DOHH2 (cell line): ENCODE measurements around the gene OR13C4.

ENCODE experiments used
- H3F3A ChIP-seq: fragments of 200-600 bp; sonication (generic), shearing (Covaris generic); 2 replicates; pipeline ENCODE4 v1.6.0; 2016; ENCODE audit warnings: antibody characterized with exemption, mild to moderate bottlenecking; ENCODE audit not compliant: control insufficient read depth, insufficient read depth
- H3K27ac ChIP-seq: fragments of 200-600 bp; sonication (generic); 2 replicates; pipeline ENCODE4 v1.5.1; 2014; ENCODE audit warnings: low read depth, mild to moderate bottlenecking, low read length, moderate library complexity
- H3K27me3 ChIP-seq: fragments of 200-600 bp; sonication (generic); 2 replicates; pipeline ENCODE4 v1.6.1; 2014; ENCODE audit warnings: mild to moderate bottlenecking, low read length, mixed read lengths; ENCODE audit not compliant: control insufficient read depth
- H3K36me3 ChIP-seq: fragments of 200-600 bp; sonication (generic); 2 replicates; pipeline ENCODE4 v1.6.1; 2014; ENCODE audit warnings: mild to moderate bottlenecking, low read length, moderate library complexity, mixed read lengths; ENCODE audit not compliant: control insufficient read depth
- H3K4me1 ChIP-seq: fragments of 200-600 bp; sonication (generic); 2 replicates; pipeline ENCODE4 v1.6.1; 2014; ENCODE audit warnings: mild to moderate bottlenecking, low read length, mixed read lengths; ENCODE audit not compliant: control insufficient read depth
- H3K4me2 ChIP-seq: fragments of 200-600 bp; sonication (generic); 2 replicates; pipeline ENCODE4 v1.6.0; 2014; ENCODE audit warnings: mild to moderate bottlenecking, low read length, moderate library complexity
- H3K4me3 ChIP-seq: fragments of 200-600 bp; sonication (generic); 2 replicates; pipeline ENCODE4 v1.5.1; 2014; ENCODE audit warnings: mild to moderate bottlenecking, low read length, mixed read lengths
- H3K79me2 ChIP-seq: fragments of 200-600 bp; sonication (generic); 2 replicates; pipeline ENCODE4 v1.6.1; 2014; ENCODE audit warnings: mild to moderate bottlenecking, low read length, mixed read lengths; ENCODE audit not compliant: control insufficient read depth
- H3K9me2 ChIP-seq: fragments of 200-600 bp; sonication (generic); replicated peaks from 2 replicates; pipeline ENCODE4 v1.6.1; 2014; ENCODE audit warnings: mild to moderate bottlenecking, low read length, mixed read lengths; ENCODE audit not compliant: control insufficient read depth
- H3K9me3 ChIP-seq: fragments of 200-600 bp; sonication (generic); 2 replicates; pipeline ENCODE4 v1.6.1; 2014; ENCODE audit warnings: antibody characterized with exemption, low read length, mixed read lengths; ENCODE audit not compliant: control insufficient read depth, insufficient read depth
- H4K20me1 ChIP-seq: fragments of 200-600 bp; sonication (generic); 2 replicates; pipeline ENCODE4 v1.6.0; 2014; ENCODE audit warnings: low read depth, mild to moderate bottlenecking, antibody characterized with exemption, low read length, moderate library complexity; ENCODE audit not compliant: control insufficient read depth, insufficient read depth
- CTCF ChIP-seq: fragments of 200-600 bp; sonication (generic); IDR thresholded peaks from one replicate; pipeline ENCODE4 v1.5.1; 2014; ENCODE audit warnings: antibody characterized with exemption, mild to moderate bottlenecking, low read depth, low read length; ENCODE audit not compliant: poor library complexity, severe bottlenecking
- EZH2phosphoT487 ChIP-seq: fragments of 200-600 bp; sonication (generic); IDR thresholded peaks from 2 replicates; pipeline ENCODE4 v1.6.1; 2017; ENCODE audit warnings: borderline replicate concordance, mild to moderate bottlenecking, antibody characterized with exemption, low read length, moderate library complexity, mixed read lengths

Gene OR13C4

GRCh38 chr9:104527109-104527508, at the start of gene OR13C4:
Gene OR13C4, minus strand, starts transcription at chr9:104527209. Its CDS starts 0 bp downstream, at chr9:104527209.
- Histone ChIP-seq H3K4me1 (no peaks in the 10 kb centered on the region), H3K79me2 (no peaks in the 10 kb centered on the region), H3K4me2 (no peak within 1 kb of the TSS), H4K20me1 (no peaks in the 10 kb centered on the region), H3K9me2 (no peaks in the 10 kb centered on the region), H3K9me3 (no peaks in the 10 kb centered on the region), H3K27ac (no peak within 1 kb of the TSS), H3K4me3 (no peak within 1 kb of the TSS), H3K36me3 (no peaks in the 10 kb centered on the region), H3K27me3 (no peaks in the 10 kb centered on the region), H3F3A (no peaks in the 10 kb centered on the region)
- TF ChIP-seq EZH2phosphoT487 (no peak), CTCF (no peak)

- Histone ChIP-seq H4K20me1 (no peaks in the 10 kb centered on the region), H3K4me2 (no peak overlapping the region), H3K4me1 (no peaks in the 10 kb centered on the region), H3K79me2 (no peaks in the 10 kb centered on the region), H3K36me3 (no peaks in the 10 kb centered on the region), H3K27me3 (no peaks in the 10 kb centered on the region), H3F3A (no peaks in the 10 kb centered on the region), H3K27ac (no peak overlapping the region), H3K9me3 (no peaks in the 10 kb centered on the region), H3K4me3 (no peak overlapping the region), H3K9me2 (no peaks in the 10 kb centered on the region)
- TF ChIP-seq EZH2phosphoT487, result no peak
Observed at GRCh38 chr9:104575456-104575855, 48.4 kb upstream of the OR13C4 start.

- Histone ChIP-seq H4K20me1 (no peaks in the 10 kb centered on the region), H3K36me3 (no peaks in the 10 kb centered on the region), H3K4me3 (no peak overlapping the region), H3K79me2 (no peaks in the 10 kb centered on the region), H3K27me3 (no peaks in the 10 kb centered on the region), H3K9me2 (no peaks in the 10 kb centered on the region), H3K27ac (no peak overlapping the region), H3F3A (no peaks in the 10 kb centered on the region), H3K4me1 (no peaks in the 10 kb centered on the region), H3K4me2 (no peak overlapping the region), H3K9me3 (no peaks in the 10 kb centered on the region)
- no peak for TF ChIP-seq CTCF
- TF ChIP-seq EZH2phosphoT487, result no peak
Observed at GRCh38 chr9:104572612-104573011, 45.6 kb upstream of the OR13C4 start.

GRCh38 chr9:104568868-104569267, 41.9 kb upstream of the OR13C4 start, which contains the start of gene OR13C8:
Gene OR13C8, plus strand, starts transcription at chr9:104569168. Its CDS starts 0 bp downstream, at chr9:104569168.
- H3K4me1 ChIP-seq, result no peaks in the 10 kb centered on the region
- no peaks in the 10 kb centered on the region for H3K9me3 ChIP-seq
- no peaks in the 10 kb centered on the region for H4K20me1 ChIP-seq
- no peaks in the 10 kb centered on the region for H3K36me3 ChIP-seq
- no peak within 1 kb of the TSS for H3K4me2 ChIP-seq
- H3F3A ChIP-seq, result no peaks in the 10 kb centered on the region
- no peaks in the 10 kb centered on the region for H3K27me3 ChIP-seq
- no peaks in the 10 kb centered on the region for H3K79me2 ChIP-seq
- H3K9me2 ChIP-seq, result no peaks in the 10 kb centered on the region
- no peak within 1 kb of the TSS for H3K4me3 ChIP-seq
- H3K27ac ChIP-seq, result no peak within 1 kb of the TSS
- no peak for TF ChIP-seq CTCF
- no peak for TF ChIP-seq EZH2phosphoT487
